Measurements from ENCODE around the gene MBOAT2.

The MBOAT2 gene

DNA sequence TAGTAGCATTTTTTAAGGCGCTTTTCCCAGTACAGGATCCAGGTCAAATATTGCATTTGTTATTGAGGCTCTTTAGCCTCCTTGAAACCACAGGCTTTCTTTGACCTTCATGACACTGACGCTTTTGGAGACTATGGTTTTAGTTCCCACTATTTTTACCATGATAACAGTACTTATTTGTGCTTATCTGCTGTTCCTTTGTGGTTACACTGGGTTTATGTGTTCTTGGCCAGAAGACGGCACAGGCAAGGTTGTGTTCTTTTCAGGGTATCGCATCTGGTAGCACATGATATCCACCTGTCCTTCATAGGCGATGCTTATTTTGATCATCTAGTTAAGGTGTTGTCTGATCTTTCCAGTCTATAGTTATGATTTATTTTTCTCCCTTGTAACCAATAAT lies 16.8 kb upstream of the MBOAT2 start:
- no peak overlapping the region for H3K4me3 ChIP-seq (ENCODE audit: low read length)
- DNase-seq (ENCODE audit: low read depth, low spot score): no peak

DNA sequence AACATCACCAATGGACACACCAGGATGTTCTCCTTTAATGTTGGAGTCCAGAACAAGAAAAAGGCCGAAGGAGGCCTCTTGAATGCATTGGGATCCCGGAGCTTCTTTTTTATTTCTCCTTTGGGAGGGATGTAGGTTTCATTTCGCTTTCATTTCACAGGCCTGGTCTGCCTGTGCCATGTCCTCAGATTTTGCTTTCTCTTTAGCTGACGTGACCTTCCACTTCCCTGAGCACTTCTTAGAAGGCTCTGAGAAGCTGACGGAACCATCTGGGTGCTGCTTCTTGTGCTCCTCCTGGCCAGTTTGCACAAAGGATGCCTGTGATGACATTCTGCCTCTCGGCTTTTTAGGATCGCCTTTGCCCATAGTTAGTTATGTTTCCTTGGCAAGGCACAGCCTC lies 15.1 kb upstream of the MBOAT2 start:
- H3K4me3 ChIP-seq (ENCODE audit: low read length): no peak overlapping the region

GRCh38 chr2:9018109-9018508 lies 14.6 kb upstream of the MBOAT2 start:
- no peak for DNase-seq (ENCODE audit: low read depth, low spot score)
- no peak overlapping the region for H3K4me3 ChIP-seq (ENCODE audit: low read length)

More for the DNA sequence above, 15.1 kb upstream of the MBOAT2 start:
- DNase-seq (ENCODE audit: low read depth, low spot score): no peak

DNA sequence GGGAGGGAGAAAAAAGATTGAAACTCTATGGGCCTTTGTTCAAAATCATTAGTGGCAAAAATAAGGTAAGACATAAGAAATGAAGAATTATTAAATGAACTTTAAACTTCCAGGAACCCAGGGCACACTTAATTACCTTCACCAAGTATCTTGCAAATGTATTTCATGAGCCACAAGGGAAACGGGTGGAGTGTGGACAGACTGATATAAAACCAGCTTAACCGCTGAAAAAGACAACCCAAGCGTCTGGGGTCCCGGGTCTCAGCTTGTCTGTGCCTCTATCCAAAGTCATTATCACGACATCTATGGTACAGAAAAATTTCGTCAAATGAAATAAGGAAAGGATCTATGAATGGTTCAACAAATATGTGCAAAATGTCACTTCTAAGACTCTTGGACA lies 13.9 kb upstream of the MBOAT2 start:
- H3K4me3 ChIP-seq (ENCODE audit: low read length): no peak overlapping the region
- DNase-seq (ENCODE audit: low read depth, low spot score): no peak

DNA sequence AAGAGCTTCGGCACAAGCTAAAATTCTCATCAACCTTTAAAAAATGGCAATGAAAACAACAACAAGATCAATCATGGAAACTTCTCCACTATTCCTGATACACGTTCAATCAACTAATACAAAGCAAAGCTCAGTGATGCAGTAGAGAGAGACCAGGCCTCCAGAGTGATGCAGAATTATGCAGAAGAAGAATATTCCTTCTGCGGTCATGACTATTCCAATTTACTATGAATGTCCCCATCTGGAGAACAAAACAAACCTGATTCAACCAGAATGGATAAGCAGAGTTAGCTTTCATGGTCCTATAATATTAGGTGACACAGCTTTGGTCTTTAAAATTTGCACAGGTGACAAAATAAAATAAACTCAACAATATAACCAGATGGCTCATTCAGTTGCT lies 12.5 kb upstream of the MBOAT2 start:
- H3K4me3 ChIP-seq (ENCODE audit: low read length): no peak overlapping the region
- no peak for DNase-seq (ENCODE audit: low read depth, low spot score)

DNA sequence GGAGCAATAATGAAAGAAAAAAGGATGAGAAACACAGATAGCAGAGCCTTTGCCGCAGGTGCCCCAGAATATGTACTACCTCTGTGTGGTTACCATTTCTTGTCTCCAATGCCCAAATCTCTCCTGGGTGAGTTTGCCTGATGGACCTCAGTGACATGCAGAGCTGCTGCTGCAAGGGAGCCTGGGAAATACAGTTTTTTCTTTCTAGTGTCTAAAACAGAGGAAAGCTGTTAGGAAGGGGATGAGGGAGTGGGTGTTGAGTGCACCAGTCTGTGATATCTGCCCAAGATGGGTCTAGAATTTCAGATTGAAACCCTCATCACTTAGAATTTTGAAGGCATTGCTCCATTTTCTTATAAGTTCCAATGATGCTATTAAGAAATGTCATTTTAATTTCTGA lies 9.9 kb upstream of the MBOAT2 start:
- H3K4me3 ChIP-seq (ENCODE audit: low read length): no peak overlapping the region
- DNase-seq (ENCODE audit: low read depth, low spot score): no peak

DNA sequence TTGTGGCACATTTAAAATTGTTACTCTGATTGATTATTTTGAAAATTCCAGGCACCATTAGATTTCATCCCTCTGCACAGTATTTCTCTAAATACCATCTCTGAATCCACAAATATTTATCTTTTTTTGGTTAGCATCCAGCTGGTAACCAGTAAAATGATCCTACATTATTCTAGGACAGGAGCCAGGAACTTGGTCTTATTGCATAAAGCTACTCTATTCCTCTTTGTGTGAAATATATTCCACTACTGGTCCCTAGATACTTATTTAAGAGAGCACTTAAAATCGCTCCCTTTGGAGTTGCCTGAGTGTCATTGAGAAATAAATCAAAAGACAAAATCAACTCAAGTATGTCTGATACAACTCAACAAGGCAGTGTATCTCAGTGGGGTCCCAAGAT lies 7.4 kb upstream of the MBOAT2 start:
- H3K4me3 ChIP-seq (ENCODE audit: low read length): no peak overlapping the region
- DNase-seq (ENCODE audit: low read depth, low spot score): no peak

DNA sequence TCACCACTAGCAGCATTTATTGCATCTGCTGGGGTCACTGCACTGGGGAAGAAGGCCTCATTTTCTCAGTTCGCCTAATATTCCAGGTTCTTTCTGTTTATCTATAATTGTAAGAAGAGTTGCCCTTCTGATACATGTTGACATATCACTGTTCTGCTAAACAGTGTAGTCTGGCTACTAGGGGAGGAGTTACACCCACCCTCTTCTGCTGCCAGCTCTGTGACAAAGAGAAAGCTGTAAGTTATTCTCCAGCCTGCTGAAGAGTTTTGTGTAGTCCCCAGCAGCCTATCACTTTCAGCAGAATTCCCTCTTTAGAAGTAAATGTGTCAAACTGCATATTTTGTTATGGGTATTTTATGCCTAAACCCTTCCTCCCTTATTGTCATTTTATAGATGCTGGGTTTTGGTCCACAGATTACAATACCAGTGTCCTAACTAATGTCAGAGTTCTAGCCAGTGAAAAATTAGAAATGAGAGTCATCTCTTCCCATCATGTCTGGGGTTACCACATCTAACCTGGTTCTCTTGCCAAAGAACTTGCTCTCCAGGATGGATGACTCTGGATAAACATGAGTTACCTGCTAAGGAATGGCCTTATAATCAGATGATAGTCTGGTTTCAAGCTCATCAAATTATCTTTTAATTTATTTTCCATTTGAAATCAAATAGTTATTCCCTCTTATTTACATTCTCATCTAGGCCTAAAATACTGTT lies 5.6 kb upstream of the MBOAT2 start:
- DNase-seq (ENCODE audit: low read depth, low spot score): no peak
- H3K4me3 ChIP-seq (ENCODE audit: low read length): no peak overlapping the region

GRCh38 chr2:9006368-9006767 lies 2.9 kb upstream of the MBOAT2 start:
- no peak for DNase-seq (ENCODE audit: low read depth, low spot score)
- H3K4me3 ChIP-seq (ENCODE audit: low read length): no peak overlapping the region

- DNase-seq (ENCODE audit: low read depth, low spot score): no peak
- peak overlapping the region; percentile 66 for H3K4me3 ChIP-seq (ENCODE audit: low read length)
These were observed 1.1 kb upstream of the MBOAT2 start for GRCh38 chr2:9004338-9005204.

- H3K4me3 ChIP-seq (ENCODE audit: low read length): peak overlapping the region; percentile 49
- no peak for DNase-seq (ENCODE audit: low read depth, low spot score)
These were observed 193 bp downstream of the MBOAT2 start for GRCh38 chr2:9003366-9003615.

DNA sequence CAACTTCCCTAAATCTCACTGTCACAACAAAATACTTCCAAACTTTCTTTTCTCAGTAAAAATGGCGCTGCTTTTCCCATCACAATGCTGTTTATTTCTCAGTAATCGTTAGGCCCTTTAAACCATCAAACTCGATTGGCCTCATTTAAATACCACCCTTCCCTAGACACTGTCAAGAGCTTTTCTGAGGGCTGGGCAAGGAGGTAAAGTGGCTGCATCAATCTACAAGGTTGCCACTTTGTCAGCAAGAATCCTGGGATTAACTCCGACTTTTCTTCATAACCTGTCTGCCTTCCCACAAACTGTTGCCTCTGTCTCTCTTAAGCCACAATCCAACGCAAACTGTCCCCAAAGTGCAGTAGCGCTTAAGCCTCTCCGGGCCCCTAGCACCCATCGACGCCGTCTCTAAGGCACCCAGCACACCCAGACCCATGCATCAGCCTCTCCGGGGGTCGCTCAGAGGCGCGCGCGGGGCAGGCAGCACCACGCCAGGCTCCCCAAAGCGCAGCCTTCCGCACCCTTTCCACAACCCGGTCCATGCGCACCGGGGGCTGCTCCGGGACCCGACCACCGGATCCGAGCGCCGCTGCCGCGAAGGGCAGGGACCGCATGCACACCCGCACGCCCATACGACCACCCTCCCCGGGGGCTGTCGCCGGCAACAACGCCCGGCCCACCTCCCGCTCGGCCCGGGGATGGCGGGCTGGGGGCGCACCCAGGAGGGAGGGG lies 683 bp downstream of the MBOAT2 start:
- no peak for DNase-seq (ENCODE audit: low read depth, low spot score)
- peak overlapping the region; percentile 49 for H3K4me3 ChIP-seq (ENCODE audit: low read length)

DNA sequence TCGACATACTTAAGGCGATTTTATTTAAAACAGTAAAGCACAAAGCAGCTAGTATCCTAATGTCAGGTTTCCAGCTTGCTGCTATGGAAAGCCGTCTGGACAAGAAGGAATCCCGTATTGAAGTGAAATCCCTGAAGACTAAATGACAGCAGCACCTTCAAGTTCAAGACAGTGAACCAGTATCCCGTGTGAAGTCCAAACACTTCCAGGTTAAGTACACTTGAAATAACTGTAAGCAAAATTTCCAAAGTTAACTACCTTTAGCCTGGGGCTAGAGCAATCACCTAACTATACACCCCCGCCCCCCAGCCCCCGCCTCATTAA lies 1.2 kb downstream of the MBOAT2 start:
- H3K4me3 ChIP-seq (ENCODE audit: low read length): no peak overlapping the region
- DNase-seq (ENCODE audit: low read depth, low spot score): no peak

DNA sequence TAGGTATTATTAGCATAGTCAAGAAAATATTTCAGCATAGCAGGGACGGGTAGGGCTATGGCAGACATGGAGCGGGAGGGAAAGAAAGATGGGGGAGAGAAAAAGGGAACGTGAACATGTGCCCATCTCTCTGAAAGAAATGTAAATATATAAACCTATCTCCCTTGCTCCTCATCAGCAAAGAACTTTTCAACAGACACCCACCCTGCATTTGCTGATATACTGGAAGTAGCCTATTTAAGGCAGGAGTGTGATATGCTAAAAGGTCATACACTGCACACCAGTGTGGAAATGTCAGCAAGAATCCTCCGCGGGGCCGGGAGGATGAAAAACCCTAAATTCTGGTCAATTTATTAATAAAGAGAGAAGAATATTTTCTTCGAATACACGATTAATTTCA lies 1.7 kb downstream of the MBOAT2 start:
- DNase-seq (ENCODE audit: low read depth, low spot score): no peak
- H3K4me3 ChIP-seq (ENCODE audit: low read length): no peak overlapping the region

DNA sequence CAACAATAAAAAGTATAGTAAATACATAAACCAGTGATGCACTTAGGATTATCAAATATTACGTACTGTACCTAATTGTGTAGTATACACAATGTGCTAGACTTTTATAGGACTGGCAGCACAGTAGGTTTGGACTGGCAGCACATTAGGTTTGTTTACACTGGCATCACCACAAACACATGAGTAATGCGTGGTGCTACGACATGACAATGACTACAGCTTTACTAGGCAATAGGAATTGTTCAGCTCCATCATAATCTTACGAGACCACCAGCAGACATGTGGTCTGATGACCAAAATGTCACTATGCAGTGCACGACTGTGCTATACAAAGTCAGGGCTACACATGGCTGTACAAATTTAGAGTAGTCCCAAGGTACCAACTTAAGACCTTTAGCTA lies 2.3 kb downstream of the MBOAT2 start:
- DNase-seq (ENCODE audit: low read depth, low spot score): no peak
- H3K4me3 ChIP-seq (ENCODE audit: low read length): no peak overlapping the region

DNA sequence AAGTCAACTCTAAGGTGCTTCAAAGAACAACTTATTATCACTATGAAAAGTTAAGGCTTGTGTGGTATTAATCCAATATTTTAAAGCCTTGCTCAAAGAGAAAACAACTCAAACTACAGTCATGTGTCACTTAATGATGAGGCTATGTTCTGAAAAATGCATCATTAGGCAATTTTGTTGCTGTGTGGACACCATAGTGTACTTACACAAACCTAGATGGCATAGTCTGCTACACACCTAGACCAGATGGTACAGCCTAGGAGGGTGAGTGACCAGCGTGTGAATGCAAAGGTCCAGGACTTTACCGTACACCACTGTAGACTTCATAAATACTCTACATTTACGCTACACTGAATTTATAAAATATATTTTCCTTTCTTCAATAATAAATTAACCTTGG lies 3.0 kb downstream of the MBOAT2 start:
- no peak for DNase-seq (ENCODE audit: low read depth, low spot score)
- H3K4me3 ChIP-seq (ENCODE audit: low read length): no peak overlapping the region

GRCh38 chr2:8999797-9000196 lies 3.7 kb downstream of the MBOAT2 start:
- DNase-seq (ENCODE audit: low read depth, low spot score): no peak
- H3K4me3 ChIP-seq (ENCODE audit: low read length): no peak overlapping the region

DNA sequence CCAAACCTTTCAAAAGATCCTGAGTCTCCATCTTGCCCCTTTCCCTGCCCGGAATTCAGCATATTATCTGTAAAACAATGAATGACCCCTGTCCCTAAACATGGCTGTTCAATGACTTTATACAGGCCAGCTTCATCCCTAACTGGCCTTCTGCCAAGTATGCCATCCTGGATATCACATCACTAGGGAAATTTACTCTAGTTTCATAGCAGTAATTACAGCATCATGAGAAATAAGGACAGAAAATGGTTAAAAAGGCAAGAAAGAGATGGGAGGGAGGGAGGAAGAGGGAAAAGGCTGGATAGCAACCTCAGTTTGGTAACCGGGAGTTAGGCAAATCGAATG lies 4.4 kb downstream of the MBOAT2 start:
- H3K4me3 ChIP-seq (ENCODE audit: low read length): no peak overlapping the region
- DNase-seq (ENCODE audit: low read depth, low spot score): no peak

DNA sequence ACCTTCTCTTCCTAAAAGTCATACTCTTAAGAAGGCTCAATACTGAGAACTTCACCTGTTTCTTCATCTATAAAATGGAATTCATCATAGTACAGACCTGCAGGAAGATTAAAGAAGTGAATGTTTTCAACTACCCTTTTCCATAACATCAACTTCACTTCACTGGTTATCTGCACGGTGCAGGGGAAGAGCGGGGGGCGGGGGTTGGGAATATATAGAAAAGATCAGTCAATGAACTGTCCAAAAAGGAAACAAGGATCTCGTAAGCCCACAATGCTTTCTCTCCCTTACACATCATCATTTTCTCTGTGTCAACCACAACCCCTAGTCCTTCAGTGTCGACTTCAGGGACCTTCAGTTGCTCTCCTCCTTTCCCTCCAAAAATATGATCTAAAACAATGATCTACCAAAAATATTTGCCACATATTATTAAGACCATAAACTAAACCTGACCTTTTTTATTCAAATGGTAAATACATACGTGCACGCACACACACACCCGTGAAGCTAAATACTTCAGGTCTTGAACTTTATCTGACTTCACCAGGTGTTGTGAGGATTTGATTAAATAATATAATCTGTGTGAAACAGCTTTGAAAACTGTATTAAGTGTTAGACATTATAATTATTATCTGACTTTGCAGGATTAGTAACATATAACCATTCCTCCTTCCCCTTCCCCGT lies 4.9 kb downstream of the MBOAT2 start:
- H3K4me3 ChIP-seq (ENCODE audit: low read length): no peak overlapping the region
- DNase-seq (ENCODE audit: low read depth, low spot score): no peak

- no peak overlapping the region for H3K4me3 ChIP-seq (ENCODE audit: low read length)
- no peak for DNase-seq (ENCODE audit: low read depth, low spot score)
These were observed 5.9 kb downstream of the MBOAT2 start for GRCh38 chr2:8997631-8998030.

Measured in Jurkat, Clone E6-1 (cell line).